Measurements from ENCODE around the gene ALK.
"Not testable (repeated sequence)": the region's sequence is repeated elsewhere in the genome, so short reads cannot be mapped to it uniquely, and the experiment has no call there.

The ALK gene

GRCh38 chr2:29837925-29838324, 83.5 kb downstream of the ALK start:
- TF ChIP-seq, protein P1, sequence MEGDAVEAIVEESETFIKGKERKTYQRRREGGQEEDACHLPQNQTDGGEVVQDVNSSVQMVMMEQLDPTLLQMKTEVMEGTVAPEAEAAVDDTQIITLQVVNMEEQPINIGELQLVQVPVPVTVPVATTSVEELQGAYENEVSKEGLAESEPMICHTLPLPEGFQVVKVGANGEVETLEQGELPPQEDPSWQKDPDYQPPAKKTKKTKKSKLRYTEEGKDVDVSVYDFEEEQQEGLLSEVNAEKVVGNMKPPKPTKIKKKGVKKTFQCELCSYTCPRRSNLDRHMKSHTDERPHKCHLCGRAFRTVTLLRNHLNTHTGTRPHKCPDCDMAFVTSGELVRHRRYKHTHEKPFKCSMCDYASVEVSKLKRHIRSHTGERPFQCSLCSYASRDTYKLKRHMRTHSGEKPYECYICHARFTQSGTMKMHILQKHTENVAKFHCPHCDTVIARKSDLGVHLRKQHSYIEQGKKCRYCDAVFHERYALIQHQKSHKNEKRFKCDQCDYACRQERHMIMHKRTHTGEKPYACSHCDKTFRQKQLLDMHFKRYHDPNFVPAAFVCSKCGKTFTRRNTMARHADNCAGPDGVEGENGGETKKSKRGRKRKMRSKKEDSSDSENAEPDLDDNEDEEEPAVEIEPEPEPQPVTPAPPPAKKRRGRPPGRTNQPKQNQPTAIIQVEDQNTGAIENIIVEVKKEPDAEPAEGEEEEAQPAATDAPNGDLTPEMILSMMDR (IDR thresholded peaks at IDR 0.05; ENCODE audit: control insufficient read depth, extremely low read depth, insufficient read depth) = no peak
- no peak overlapping the region for H3K4me3 ChIP-seq (ENCODE audit: low read depth, low read length)
- DNase-seq (ENCODE audit: low read depth) = no peak

GRCh38 chr2:29834624-29835023, 86.8 kb downstream of the ALK start:
- no peak for DNase-seq (ENCODE audit: low read depth)
- H3K4me3 ChIP-seq (ENCODE audit: low read depth, low read length) = no peak overlapping the region
- TF ChIP-seq, protein P1 (IDR thresholded peaks at IDR 0.05; ENCODE audit: control insufficient read depth, extremely low read depth, insufficient read depth) = no peak

- DNase-seq (ENCODE audit: low read depth) = no peak
- TF ChIP-seq, protein P1 (IDR thresholded peaks at IDR 0.05; ENCODE audit: control insufficient read depth, extremely low read depth, insufficient read depth) = no peak
- no peak overlapping the region for H3K4me3 ChIP-seq (ENCODE audit: low read depth, low read length)
These were observed 87.3 kb downstream of the ALK start for GRCh38 chr2:29834036-29834540.

DNA sequence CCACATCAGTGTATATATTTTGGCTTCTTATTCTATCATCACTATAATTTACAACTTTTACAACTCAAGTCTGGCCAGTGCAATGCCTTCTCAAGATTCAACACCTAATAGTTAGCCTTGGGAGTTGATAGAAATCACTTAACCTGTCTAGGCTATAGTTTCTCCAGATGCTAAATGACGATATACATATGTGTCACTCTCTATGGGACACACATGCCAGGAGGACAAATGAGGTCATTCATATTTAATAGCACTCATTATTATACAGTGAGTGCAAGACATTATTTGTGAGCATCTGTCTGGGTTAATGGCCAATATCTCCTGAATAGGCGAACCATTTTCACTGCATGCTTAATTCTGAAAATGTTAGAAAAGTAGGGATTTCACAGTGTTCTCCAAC, 89.8 kb downstream of the ALK start:
- DNase-seq (ENCODE audit: low read depth) = no peak
- TF ChIP-seq, protein P1 (IDR thresholded peaks at IDR 0.05; ENCODE audit: control insufficient read depth, extremely low read depth, insufficient read depth) = no peak
- no peak overlapping the region for H3K4me3 ChIP-seq (ENCODE audit: low read depth, low read length)

GRCh38 chr2:29829841-29830240, 91.5 kb downstream of the ALK start:
- TF ChIP-seq, protein P1 (IDR thresholded peaks at IDR 0.05; ENCODE audit: control insufficient read depth, extremely low read depth, insufficient read depth) = no peak
- no peak overlapping the region for H3K4me3 ChIP-seq (ENCODE audit: low read depth, low read length)
- no peak for DNase-seq (ENCODE audit: low read depth)

- not testable (repeated sequence) for H3K4me3 ChIP-seq (ENCODE audit: low read depth, low read length); DNase-seq (ENCODE audit: low read depth)
These were observed 97.2 kb downstream of the ALK start for GRCh38 chr2:29824145-29824544.

DNA sequence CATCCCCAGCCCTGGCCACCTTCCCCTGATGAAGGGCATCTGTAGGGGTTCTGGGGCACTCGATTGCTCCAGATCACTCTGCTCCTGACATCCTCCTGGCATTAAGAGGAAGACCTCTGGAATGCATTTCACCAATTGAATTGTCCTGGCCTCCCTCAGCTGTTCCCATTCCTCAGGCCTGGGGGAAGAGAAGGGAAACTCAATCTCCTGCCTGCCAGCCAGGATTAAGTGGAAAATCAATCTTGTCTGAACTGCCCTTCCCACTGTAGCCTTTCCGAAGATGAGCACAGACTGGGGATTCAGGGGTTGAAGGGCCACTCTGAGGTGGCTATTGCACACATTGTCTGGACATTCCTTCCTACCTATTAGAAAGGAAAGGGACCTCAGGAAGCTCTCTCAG, 99.8 kb downstream of the ALK start:
- DNase-seq (ENCODE audit: low read depth) = no peak
- no peak overlapping the region for H3K4me3 ChIP-seq (ENCODE audit: low read depth, low read length)
- TF ChIP-seq, protein P1 (IDR thresholded peaks at IDR 0.05; ENCODE audit: control insufficient read depth, extremely low read depth, insufficient read depth) = no peak
